HG03097 (cell line): Measurements from ENCODE around the gene PGAP6.
"Not testable (repeated sequence)": the region's sequence is repeated elsewhere in the genome, so short reads cannot be mapped to it uniquely, and the experiment has no call there.

Experiments
- ATAC-seq: cut with Tn5 transposase; IDR thresholded peaks from one replicate; pipeline ENCODE4 v1.9.1; 2021; ENCODE audit not compliant: unreplicated experiment, low FRiP score

The PGAP6 gene

DNA sequence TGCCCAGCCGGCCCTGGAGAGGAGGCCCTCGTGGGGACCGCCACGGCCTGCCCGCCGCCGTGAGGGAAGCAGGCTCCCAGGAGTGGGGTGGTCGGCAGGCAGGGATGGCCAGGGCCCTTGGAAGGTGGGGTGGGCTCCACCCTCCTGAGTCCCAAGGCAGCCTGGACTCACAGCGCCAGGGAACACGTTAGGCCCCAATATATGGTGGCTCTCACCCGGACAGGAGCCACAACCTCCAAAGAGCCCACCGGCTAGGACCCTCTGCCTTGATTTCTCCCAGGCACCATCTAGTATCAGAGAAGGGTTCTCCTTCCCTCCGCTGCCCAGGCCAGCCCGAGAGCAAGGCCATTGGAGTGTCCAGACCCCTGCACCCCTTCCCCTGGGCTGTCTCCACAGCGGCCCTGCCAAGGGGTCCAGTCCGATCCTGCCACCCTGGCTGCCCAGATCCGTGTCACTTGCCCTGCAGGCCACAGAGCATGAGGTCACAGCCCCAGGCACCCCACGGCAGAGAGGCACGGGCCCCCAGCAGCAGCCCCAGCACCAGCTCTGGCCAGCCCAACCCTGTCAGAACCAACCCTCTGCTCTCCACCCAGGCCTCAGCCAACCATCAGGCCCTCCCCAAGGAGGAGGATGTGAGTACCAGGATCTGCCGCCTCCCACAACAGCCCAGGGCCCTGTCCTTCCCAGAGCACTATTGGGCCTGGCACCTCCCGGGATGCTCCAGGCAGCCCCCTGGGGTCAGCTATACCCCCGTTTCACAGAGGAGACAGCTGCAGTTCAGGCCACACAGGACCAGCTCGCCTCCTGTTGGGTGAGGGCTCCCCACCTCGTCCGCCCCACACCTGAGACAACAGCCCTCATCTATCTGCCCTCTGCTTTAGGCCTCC is 28.1 kb downstream of the PGAP6 start:
- ATAC-seq = no peak

DNA sequence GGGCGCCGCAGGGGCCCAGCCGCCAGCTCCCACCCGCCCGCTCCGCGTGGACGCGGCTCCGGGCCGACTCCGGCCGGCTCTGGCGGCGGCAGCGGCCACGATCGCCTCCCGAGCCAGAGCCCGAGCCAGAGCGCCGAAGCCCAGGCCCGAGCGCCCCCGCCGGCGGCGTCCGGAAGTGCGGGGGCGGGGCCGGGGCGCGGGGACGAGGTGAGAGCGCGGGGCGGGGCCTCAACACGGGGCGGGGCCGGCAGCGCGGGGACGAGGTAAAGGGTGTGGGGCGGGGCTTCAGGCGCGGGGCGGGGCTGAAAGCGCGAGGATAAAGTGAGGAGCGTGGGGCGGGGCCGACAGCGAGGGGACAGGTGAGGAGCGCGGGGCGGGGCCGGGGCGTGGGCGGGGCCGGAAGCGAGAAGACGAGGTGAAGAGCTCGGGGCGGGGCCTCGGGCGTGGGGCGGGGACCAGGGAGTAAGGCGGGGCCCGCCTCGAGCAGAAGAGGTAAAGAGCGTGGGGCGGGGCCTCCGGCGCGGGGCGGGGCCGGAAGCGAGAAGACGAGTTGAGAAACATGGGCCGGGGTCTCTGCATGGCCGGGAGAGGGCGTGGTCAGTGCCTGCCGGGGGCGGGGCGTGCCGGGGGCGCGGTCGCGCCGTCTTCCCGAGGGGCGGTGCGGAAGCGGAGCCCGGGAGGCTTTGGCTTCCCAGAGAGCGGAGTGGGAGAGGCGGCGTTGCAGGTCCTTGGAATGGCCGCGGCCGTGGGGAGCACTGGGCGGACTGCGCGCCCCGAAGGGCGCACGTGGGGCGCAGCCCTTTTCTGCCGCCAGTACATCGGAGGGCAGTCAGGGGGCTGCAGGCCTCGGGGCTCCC is 29.0 kb downstream of the PGAP6 start, which contains the start of gene AXIN1:
Gene AXIN1 (minus strand): TSS at position 177 of the 857 bp plus-strand sequence. CDS start 5,698 bp downstream, outside the sequence.
- ATAC-seq = peak; percentile 50

DNA sequence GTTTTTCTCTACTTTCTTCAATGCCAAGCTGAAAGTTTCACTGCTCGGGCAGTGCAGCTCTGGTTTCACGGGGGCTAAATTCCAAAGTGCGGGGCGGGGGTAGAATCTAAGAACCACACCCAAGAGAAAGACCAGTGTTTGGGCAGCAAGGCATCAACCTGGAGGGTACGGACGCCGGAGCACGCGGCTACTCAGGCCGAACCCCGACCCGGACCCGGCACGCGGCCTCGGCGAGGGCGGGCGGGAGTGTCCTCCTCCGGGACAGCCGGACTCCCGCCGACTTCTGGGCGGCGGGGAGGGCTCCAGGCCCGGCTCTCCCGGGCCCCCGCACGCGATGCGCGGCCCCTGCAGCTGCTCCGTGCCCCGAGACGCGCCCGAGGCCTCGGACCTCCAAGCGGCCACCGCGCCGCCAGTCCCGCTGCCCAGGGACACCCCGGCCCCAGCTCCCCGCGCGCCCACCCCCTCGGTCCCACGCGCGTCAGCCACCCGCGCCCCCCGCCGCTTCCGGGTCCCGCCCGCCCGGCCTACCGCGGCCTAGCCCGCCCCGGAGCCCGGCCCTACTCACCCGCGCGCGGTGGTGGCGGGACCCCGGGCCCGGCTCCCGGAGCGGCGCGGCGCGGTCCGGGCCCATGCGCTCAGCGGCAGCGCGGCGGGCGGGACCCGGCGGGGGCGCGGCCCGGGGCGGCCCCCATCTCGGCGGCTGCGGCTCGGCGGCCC is 29.8 kb downstream of the PGAP6 start:
- ATAC-seq = peak; percentile 16

DNA sequence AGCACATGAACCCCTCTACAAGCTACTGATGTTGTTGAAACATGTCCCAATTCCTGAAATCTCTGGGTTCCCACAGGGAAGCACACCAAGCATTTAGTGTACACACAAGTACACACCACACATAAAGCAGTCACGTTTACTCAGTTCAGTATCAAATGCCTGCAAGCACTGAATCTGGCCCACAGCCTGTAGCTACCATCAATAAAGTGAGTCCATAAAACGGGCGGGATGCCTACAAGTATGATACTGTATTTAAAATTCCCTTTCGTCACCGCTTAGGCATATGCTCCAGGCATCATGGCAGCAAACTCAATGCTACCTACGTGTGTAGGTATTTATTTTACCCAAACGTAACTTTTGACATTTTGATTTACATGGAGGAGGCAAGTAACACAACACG is 31.6 kb downstream of the PGAP6 start:
- no peak for ATAC-seq

DNA sequence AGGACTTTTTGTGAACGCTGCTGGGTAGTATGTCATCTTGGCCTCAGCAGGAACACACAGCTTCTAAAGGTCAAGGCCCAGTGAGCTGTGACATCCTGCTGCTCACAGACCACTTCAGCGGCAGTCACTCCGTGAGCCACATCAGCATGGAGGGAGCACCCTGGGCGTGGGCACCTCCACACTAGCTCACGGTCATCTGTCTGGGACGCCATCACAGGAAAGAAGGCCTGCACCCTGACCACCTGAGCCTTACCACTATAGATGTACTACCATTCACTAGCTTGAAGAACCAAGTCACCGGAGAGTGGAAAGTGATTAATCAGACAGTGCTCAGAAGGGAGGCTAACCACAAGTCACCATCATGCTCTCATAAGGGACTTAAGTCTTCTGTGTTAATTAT is 32.6 kb downstream of the PGAP6 start:
- peak; percentile 22 for ATAC-seq

DNA sequence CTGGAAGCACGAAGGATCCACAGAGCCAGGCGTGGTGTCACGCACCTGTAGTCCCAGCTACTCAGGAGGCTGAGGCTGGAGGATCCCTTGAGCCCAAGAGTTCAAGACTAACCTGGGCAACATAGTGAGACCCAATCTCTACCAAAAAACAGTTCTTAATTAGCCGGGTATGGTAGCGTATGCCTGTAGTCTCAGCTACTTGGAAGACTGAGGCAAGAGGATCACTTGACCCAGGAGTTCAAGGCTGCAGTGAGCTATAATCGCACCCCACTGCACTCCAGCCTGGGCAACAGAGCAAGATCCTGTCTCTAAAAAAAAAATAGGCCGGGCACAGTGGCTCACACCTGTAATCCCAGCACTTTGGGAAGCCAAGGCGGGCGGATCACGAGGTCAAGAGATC is 33.3 kb downstream of the PGAP6 start:
- not testable (repeated sequence) for ATAC-seq

DNA sequence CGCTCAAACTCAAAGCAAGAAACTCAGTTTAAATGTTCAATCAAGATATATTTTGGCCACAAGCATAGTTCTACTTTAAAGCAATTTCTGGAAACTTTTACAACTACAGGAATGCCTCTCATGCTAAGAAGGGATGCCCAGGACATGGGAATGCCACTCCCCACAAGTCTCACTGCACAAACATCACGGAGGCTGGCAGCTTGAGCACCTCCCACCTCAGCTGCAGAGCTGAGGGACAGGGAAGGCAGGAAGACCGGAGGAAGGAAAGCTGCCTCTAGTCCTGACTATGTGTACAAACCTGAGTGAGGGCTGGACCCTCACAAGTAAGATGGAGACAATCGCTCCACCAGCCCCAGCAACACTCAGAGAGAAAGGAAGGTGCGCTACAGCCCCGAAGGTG is 34.6 kb downstream of the PGAP6 start:
- ATAC-seq = no peak

DNA sequence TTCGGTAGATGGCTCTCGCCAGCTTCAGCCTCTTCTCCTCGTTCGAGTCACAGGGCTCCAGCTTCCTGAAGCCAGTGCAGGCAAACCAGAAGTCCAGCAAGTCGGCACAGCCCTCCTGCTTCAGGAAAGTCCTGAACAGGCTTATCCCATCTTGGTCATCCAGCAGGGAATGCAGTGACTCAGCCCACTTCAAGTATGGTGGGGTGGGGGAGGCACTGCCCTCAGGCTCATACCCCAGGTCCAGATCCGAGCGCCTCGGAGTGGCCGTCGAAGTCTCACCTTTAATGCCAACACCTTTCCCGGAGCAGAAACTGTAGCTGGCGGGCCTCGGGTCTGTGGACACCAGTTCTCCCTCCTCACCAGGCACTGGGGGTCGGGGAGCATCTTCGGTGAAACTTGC is 35.2 kb downstream of the PGAP6 start:
- no peak for ATAC-seq

DNA sequence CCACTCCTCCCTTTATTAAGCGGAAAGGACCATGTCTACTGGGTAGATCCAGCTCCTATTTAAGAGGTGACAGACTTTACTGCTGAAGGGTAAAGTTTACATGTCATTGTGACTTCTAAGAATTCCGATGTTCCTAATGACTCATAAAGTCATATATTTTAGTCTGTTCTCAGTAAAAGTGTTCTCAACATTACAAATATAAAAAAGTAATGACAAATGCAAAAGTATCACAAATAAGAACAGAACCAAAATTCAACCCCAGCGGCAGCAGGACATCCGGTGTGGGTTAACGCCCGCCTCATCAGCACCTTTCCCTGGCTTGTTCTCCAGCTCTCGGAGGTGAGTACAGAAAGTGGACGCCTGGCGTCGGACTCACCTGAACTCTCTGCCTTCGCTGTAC is 36.0 kb downstream of the PGAP6 start:
- no peak for ATAC-seq

DNA sequence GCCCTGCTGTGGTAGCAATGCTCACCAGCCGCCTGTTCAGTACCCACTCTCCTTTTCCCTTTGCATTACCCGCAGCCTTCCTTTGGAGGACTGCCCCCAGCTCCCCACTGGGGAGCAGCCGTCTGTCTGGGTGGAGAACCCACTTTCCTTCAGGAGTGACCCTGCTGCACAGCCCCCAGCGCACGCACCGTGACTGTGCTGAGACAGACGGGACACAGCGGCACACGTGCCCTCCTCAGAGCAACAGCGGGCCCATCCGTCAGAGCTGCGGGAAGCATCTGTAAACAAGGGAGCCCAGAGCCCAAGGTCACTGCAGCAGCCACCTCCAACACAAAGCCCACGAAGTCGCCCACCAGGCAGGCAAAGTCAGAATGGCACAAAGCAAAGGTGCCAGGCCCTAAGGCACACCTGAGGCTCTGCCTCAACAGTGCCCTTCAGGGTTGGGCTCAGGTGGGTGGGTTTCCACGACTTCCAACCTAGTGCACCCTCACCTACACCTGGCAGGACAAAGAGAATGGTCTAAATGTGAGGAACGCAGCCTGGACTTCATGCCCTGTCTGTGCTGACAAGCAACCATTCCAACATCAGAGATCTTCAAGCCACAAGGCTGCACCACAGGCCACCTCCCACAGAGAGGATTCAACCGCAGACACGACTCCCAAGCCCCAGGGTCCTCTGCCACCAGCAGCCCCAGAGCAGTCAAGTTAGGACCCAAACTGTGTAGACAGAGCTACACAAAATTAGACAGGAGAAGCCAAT is 39.1 kb downstream of the PGAP6 start:
- no peak for ATAC-seq

DNA sequence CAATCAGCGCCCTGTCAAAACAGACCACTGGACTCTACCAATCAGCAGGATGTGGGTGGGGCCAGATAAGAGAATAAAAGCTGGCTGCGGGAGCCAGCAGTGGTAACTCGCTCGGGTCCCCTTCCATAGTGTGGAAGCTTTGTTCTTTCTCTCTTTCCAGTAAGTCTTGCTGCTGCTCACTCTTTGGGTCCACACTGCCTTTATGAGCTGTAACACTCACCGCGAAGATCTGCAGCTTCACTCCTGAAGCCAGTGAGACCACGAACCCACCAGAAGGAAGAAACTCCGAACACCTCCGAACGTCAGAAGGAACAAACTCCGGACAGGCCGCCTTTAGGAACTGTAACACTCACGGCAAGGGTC is 39.8 kb downstream of the PGAP6 start:
- not testable (repeated sequence) for ATAC-seq

DNA sequence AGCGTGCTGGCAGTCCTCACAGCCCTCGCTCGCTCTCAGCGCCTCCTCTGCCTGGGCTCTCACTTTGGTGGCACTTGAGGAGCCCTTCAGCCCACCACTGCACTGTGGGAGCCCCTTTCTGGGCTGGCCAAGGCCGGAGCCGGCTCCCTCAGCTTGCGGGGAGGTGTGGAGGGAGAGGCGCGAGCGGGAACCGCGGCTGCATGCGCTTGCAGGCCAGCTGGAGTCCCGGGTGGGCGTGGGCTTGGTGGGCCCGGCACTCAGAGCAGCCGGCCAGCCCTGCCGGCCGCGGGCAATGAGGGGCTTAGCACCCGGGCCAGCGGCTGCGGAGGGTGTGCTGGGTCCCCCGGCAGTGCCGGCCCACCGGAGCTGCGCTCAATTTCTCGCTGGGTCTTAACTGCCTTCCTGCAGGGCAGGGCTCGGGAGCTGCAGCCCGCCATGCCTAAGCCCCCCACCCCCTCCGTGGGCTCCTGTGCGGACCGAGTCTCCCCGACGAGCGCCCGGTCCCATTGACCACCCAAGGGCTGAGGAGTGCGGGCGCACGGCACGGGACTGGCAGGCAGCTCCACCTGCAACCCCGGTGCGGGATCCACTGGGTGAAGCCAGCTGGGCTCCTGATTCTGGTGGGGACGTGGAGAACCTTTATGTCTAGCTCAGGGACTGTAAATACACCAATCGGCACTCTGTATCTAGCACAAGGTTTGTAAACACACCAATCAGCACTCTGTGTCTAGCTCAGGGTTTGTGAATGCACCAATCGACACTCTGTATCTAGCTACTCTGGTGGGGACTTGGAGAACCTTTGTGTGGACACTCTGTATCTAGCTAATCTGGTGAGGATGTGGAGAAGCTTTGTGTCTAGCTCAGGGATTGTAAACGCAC is 40.4 kb downstream of the PGAP6 start:
- ATAC-seq = not testable (repeated sequence)

DNA sequence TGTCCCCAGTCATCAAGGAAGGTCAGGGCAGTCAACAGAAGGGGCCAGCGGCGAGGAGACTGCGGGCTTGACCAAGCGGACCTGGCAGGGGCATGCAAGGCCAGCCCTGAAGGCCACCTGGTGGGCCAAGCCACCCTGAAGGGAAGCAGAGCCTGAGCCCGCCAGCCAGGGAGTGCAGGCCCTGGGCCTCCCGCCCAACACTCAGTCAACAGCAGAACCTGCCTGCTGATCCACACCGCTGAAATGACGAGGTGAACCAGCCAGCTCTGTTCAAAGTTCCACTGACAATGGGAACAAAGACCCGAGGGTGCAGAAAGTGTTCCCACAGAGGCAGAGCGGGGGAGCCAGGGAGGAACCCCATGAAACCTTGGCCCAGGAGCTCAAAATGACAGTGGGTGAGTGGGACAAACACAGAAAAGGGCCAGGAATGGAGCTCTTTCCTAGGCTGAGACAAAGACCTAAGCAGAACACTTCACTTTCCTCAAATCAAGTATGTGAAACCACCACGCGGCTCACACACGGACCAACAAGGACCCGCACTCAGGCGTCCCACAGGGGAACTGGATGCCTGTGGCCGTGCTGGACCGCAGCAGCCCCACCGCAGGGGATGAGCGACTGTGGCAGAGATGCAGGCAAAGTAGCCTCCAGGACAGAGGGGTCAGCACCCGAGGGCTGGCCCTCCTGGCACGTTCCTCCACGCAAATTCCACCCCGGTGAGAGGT is 41.2 kb downstream of the PGAP6 start:
- no peak for ATAC-seq

DNA sequence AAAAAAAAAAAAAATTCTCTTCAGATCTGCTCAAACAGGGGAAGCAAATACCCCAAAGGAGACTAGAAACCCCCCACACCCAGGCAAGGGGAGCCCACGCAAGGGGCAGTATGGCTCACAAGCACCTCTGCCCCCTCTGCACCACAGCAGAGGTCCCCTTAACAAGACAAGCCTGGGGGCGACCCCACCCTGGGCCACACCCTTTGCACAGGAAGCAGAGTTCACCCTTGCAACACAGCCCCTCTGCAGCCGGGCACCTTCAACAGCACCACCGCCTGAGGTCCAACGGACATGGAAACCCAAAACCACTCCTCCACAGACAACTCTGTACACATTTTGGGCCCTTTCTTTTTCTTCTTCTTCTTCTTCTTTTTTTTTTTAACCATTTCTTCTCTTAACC is 42.1 kb downstream of the PGAP6 start:
- no peak for ATAC-seq

DNA sequence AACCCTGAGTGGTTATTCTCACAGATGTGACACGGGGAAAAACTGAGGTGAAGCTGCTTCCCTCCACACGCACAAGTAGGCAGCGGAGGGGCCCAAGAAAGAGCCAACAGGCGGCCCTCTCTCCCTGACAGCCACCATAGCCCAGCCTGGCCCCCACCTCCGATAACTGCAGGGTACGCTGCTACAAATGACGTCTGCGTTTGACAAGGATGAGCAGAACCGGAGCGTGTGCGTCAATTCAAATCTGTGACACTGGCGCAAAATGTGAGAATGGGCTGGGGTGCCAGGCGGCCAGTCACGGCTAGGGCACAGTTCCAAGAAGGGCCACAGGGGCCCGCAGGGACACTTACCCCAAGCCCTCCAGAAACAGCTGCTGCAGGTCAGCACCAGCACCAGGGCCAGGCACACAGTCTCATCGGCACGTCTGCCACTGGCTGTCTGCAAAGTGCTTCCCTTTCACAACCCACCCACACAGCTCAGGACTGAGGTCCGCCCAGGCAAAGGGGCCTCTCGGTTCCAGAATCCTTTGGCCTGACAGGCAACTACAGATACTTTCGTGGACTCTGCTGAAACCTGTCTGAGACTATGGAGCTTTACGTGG is 43.7 kb downstream of the PGAP6 start:
- ATAC-seq = no peak

DNA sequence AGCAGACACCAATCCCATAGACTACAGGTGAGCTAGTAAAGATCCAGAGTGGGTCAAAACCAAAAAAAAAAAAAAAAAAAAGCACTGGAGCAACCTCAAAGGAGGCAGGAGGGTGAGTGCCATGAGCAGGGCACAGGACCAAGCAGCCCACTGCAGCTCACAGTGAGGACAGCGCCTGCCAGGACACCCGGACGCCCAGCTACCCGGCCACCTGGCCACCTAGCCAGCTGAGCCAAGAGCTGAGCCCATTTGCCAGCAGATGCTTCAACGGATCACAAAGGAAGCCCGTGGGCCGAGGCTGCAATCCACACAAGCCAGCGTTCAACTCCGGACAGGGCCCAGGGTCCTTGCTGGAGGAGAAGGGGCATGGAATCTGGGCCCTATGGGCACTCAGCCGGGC is 44.3 kb downstream of the PGAP6 start:
- no peak for ATAC-seq

DNA sequence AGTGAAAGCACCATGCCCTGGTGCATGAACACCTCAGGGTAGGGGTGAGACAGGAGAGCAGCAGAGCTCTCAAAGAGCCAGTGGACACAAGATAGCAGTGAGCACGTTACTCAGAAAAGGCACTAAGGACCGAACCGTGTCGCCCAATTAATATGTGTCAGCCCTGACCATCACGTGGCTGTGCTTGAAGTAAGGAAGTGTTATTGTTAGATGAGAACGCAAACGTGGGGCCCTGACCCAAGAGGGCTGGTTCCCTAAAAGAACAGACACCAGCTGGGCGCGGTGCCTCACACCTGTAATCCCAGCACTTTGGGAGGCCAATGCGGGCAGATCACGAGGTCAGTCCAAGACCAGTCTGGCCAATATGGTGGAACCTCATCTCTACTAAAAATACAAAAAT is 45.5 kb downstream of the PGAP6 start:
- ATAC-seq = no peak
